Measurements from ENCODE around the gene MATCAP1. TPM values are rescaled to one million over a fixed set of nuclear protein-coding genes. Genes with fewer than 3 reads are reported as not detected.

The MATCAP1 gene
- total and polyA plus RNA-seq, 2 of the 13 experiments (the other 11 are each of a cell fraction or from before 2014, with no cell fraction given): 11.2 to 24.5 TPM

- TF ChIP-seq ZNF782 (CRISPR knock-in tag; IDR thresholded peaks at IDR 0.05; ENCODE audit: borderline replicate concordance) (no peak), SALL2 (CRISPR knock-in tag; IDR thresholded peaks at IDR 0.05) (peak; percentile 63; the same call in 1 of the 2 replicates), YEATS4 (CRISPR knock-in tag; IDR thresholded peaks at IDR 0.05; ENCODE audit: borderline replicate concordance) (peak; percentile 90), EED (CRISPR knock-in tag; IDR thresholded peaks at IDR 0.05) (peak; percentile 7; the same call in 1 of the 2 replicates), ZNF441 (CRISPR knock-in tag; IDR thresholded peaks at IDR 0.05; ENCODE audit: borderline replicate concordance) (peak; percentile 29; the same call in 1 of the 2 replicates), MED13 (CRISPR knock-in tag; IDR thresholded peaks at IDR 0.05) (0 out of 2 replicates have a peak, but pooled peaks have one; percentile 48), HOXA3 (CRISPR knock-in tag; IDR thresholded peaks at IDR 0.05) (0 out of 2 replicates have a peak, but pooled peaks have one; percentile 6), ZNF607 (CRISPR knock-in tag; IDR thresholded peaks at IDR 0.05; ENCODE audit: borderline replicate concordance) (peak; percentile 84), ATF5 (CRISPR knock-in tag; IDR thresholded peaks at IDR 0.05; ENCODE audit: low read depth) (0 out of 2 replicates have a peak, but pooled peaks have one; percentile 30), ZNF572 (CRISPR knock-in tag; IDR thresholded peaks at IDR 0.05) (peak; percentile 95; the same call in 1 of the 2 replicates), ZNF605 (CRISPR knock-in tag; IDR thresholded peaks at IDR 0.05) (peak; percentile 24; the same call in 1 of the 2 replicates), REPIN1 (CRISPR knock-in tag; IDR thresholded peaks at IDR 0.05; ENCODE audit: borderline replicate concordance, low read depth) (peak; percentile 37; the same call in 1 of the 2 replicates), AKAP8 (CRISPR knock-in tag; IDR thresholded peaks at IDR 0.05) (peak; percentile 84), MXI1 (IDR thresholded peaks at IDR 0.05; ENCODE audit: borderline replicate concordance, low read depth, low read length) (peak; percentile 26; the same call in 1 of the 3 replicates), ZNF772 (CRISPR knock-in tag; IDR thresholded peaks at IDR 0.05) (peak; percentile 55; the same call in 1 of the 2 replicates), ZBTB7A (CRISPR knock-in tag; IDR thresholded peaks at IDR 0.05) (no peak), ZBTB38 (CRISPR knock-in tag; IDR thresholded peaks at IDR 0.05) (peak; percentile 54), ARID4A (CRISPR knock-in tag; IDR thresholded peaks at IDR 0.05; ENCODE audit: borderline replicate concordance) (peak; percentile 88)
- TF ChIP-seq, protein P1, sequence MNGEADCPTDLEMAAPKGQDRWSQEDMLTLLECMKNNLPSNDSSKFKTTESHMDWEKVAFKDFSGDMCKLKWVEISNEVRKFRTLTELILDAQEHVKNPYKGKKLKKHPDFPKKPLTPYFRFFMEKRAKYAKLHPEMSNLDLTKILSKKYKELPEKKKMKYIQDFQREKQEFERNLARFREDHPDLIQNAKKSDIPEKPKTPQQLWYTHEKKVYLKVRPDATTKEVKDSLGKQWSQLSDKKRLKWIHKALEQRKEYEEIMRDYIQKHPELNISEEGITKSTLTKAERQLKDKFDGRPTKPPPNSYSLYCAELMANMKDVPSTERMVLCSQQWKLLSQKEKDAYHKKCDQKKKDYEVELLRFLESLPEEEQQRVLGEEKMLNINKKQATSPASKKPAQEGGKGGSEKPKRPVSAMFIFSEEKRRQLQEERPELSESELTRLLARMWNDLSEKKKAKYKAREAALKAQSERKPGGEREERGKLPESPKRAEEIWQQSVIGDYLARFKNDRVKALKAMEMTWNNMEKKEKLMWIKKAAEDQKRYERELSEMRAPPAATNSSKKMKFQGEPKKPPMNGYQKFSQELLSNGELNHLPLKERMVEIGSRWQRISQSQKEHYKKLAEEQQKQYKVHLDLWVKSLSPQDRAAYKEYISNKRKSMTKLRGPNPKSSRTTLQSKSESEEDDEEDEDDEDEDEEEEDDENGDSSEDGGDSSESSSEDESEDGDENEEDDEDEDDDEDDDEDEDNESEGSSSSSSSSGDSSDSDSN (CRISPR knock-in tag; IDR thresholded peaks at IDR 0.05): peak; percentile 76
- TF ChIP-seq, protein P2, sequence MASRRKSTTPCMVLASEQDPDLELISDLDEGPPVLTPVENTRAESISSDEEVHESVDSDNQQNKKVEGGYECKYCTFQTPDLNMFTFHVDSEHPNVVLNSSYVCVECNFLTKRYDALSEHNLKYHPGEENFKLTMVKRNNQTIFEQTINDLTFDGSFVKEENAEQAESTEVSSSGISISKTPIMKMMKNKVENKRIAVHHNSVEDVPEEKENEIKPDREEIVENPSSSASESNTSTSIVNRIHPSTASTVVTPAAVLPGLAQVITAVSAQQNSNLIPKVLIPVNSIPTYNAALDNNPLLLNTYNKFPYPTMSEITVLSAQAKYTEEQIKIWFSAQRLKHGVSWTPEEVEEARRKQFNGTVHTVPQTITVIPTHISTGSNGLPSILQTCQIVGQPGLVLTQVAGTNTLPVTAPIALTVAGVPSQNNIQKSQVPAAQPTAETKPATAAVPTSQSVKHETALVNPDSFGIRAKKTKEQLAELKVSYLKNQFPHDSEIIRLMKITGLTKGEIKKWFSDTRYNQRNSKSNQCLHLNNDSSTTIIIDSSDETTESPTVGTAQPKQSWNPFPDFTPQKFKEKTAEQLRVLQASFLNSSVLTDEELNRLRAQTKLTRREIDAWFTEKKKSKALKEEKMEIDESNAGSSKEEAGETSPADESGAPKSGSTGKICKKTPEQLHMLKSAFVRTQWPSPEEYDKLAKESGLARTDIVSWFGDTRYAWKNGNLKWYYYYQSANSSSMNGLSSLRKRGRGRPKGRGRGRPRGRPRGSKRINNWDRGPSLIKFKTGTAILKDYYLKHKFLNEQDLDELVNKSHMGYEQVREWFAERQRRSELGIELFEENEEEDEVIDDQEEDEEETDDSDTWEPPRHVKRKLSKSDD (CRISPR knock-in tag; IDR thresholded peaks at IDR 0.05; ENCODE audit: low read depth): no peak
Measured at GRCh38 chr16:67150833-67151396, 32.8 kb downstream of the MATCAP1 start, which contains the start of gene B3GNT9 (continued).

All from HepG2 (cell line).